Measurements from ENCODE around the gene TENM4.

Gene TENM4

DNA sequence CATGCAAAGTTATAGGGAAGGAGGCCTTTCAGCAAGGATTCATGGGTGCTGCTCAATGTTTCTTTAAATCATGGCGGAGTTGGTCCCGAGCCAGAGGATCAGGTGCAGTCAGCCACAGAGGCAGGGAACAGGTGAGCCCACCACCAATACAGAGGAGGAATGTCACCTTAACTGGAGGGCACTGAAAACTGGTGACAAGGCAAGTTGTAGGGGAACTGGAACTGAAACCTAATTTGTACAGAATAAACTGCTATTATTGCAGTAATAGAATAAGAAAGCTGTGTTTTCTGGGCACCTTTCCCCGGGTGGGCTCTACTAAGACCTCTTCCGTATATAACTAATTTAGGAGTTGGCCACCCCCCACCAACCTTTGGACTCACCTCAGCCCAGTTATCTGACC, 570.2 kb downstream of the TENM4 start:
- intact Hi-C loops (cut with micrococcal nuclease) = no loop called here
- no peaks in the 10 kb centered on the region for H3K9me3 Mint-ChIP-seq
- H3K4me1 Mint-ChIP-seq (ENCODE audit: low read depth) = peaks cover 10% of the 10 kb centered on the region
- peaks cover 40% of the 10 kb centered on the region for H3K27me3 Mint-ChIP-seq
- no peaks in the 10 kb centered on the region for H3K36me3 Mint-ChIP-seq (ENCODE audit: low read depth)
- no peak overlapping the region for H3K4me3 Mint-ChIP-seq
- H3K27ac Mint-ChIP-seq = no peak overlapping the region

- intact Hi-C loops (cut with micrococcal nuclease) = no loop called here
- no peak overlapping the region for H3K4me3 Mint-ChIP-seq
- no peaks in the 10 kb centered on the region for H3K9me3 Mint-ChIP-seq
- peaks cover 10% of the 10 kb centered on the region for H3K4me1 Mint-ChIP-seq (ENCODE audit: low read depth)
- no peak overlapping the region for H3K27ac Mint-ChIP-seq
- H3K27me3 Mint-ChIP-seq = peaks cover 43% of the 10 kb centered on the region
- no peaks in the 10 kb centered on the region for H3K36me3 Mint-ChIP-seq (ENCODE audit: low read depth)
These were observed 571.5 kb downstream of the TENM4 start for GRCh38 chr11:78869293-78869692.

DNA sequence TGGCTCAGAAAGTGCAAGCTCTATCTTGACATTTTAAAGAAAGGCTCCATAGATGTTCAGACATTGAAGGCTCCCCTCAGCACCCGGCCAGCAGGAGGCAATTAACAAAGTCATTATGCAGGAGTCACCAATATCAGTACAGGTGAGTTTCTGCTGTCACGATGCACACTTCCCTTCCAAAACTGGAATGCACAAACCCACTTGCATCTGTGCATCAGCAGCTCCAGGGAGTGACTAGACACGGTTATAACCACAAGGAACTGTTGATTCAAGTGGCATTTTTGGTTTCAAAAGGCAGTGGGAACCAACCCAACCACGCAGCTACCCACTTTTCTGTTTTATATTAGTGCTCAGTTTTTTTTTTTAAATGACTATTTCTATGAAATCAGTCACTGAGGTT, 572.3 kb downstream of the TENM4 start:
- Mint-ChIP-seq H3K36me3 (ENCODE audit: low read depth) (no peaks in the 10 kb centered on the region), H3K9me3 (no peaks in the 10 kb centered on the region), H3K4me1 (ENCODE audit: low read depth) (peaks cover 10% of the 10 kb centered on the region), H3K27me3 (peaks cover 39% of the 10 kb centered on the region), H3K4me3 (no peak overlapping the region), H3K27ac (no peak overlapping the region)
- intact Hi-C loops (cut with micrococcal nuclease) = no loop called here

DNA sequence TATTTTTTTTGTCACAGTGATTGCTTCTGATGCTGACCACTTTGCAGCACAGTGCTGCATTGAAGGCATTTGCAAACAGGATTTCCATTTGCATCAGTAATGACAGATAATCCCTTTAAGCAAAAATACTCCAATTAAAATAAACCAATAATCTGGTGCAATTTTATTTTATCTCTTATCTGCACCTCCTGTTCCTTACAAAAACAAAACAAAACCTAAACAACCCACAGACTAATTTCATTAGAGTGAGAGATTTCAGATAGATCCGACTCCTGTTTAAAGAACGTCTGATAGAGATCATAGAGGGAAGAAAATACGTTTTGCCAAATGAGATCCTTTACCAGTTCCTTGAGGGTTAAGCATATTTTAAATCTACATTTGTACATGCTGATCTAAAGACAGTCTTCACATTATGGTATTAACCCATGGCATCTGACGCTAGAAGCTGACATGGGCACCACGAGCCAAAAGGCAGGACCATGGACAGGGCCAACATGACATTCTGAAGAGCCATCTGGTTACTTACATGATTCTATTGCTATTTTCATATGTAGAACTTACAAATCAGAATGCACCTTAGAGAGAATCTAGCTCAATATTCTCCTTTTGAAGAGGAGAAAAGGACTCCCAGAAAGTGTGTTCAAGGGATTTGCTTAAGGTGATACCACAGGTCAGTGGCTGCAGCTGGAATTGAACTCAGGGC, 580.0 kb downstream of the TENM4 start:
- Mint-ChIP-seq H3K36me3 (ENCODE audit: low read depth) (no peaks in the 10 kb centered on the region), H3K27ac (no peak overlapping the region), H3K27me3 (peaks cover 21% of the 10 kb centered on the region), H3K4me3 (no peak overlapping the region), H3K4me1 (ENCODE audit: low read depth) (no peaks in the 10 kb centered on the region), H3K9me3 (no peaks in the 10 kb centered on the region)
- intact Hi-C loops (cut with micrococcal nuclease) = no loop called here

- H3K27me3 Mint-ChIP-seq = peaks cover 23% of the 10 kb centered on the region
- H3K36me3 Mint-ChIP-seq (ENCODE audit: low read depth) = no peaks in the 10 kb centered on the region
- intact Hi-C loops (cut with micrococcal nuclease) = no loop called here
- H3K4me3 Mint-ChIP-seq = no peak overlapping the region
- no peaks in the 10 kb centered on the region for H3K9me3 Mint-ChIP-seq
- H3K4me1 Mint-ChIP-seq (ENCODE audit: low read depth) = no peaks in the 10 kb centered on the region
- H3K27ac Mint-ChIP-seq = no peak overlapping the region
These were observed 583.1 kb downstream of the TENM4 start for GRCh38 chr11:78857688-78858087.

DNA sequence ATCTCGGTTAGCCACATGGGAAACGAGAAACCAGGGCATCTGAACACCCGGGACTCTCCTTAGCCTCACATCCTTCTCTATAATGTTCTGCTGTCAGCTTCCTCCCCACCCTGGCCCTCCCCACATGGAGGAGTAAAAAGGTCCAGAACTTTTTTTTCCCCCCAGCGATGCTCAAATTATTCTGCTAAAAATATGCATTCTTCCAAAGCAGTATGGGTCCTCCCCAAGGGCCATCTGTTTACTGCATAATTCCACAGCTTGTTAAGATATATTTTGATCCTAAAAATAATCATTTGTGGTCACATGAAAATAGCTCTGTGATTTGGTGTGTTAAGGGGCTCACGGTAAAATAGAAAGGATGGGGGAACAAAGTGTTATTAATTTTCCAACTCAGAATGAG, 584.6 kb downstream of the TENM4 start:
- H3K36me3 Mint-ChIP-seq (ENCODE audit: low read depth) = no peaks in the 10 kb centered on the region
- intact Hi-C loops (cut with micrococcal nuclease) = no loop called here
- H3K27ac Mint-ChIP-seq = no peak overlapping the region
- no peak overlapping the region for H3K4me3 Mint-ChIP-seq
- H3K4me1 Mint-ChIP-seq (ENCODE audit: low read depth) = peaks cover 11% of the 10 kb centered on the region
- H3K27me3 Mint-ChIP-seq = peaks cover 20% of the 10 kb centered on the region
- H3K9me3 Mint-ChIP-seq = no peaks in the 10 kb centered on the region

GRCh38 chr11:78855116-78855515, 585.7 kb downstream of the TENM4 start:
- Mint-ChIP-seq H3K9me3 (no peaks in the 10 kb centered on the region), H3K4me1 (ENCODE audit: low read depth) (peaks cover 21% of the 10 kb centered on the region), H3K27ac (no peak overlapping the region), H3K4me3 (no peak overlapping the region), H3K36me3 (ENCODE audit: low read depth) (no peaks in the 10 kb centered on the region), H3K27me3 (peaks cover 22% of the 10 kb centered on the region)
- intact Hi-C loops (cut with micrococcal nuclease) = no loop called here

DNA sequence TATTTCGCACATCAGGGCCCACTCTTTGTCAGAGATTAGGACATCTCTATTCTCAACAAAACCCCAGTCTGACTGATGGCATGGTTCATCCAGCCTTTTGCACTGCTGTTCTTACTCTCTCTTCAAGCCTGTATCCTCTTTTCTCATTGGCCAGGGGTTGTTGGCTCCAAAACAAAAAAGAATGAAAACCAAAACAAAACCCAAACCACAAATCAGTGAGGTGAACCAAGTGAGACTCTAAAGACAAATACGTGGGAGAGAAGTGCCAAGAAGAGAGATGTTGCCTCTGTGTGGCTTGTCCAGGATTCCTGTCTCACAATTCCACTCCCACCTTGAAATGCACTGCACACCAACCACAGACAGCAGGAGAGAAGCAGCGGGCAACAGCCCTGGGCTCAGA, 587.3 kb downstream of the TENM4 start:
- intact Hi-C loops (cut with micrococcal nuclease) = no loop called here
- Mint-ChIP-seq H3K27me3 (peaks cover 27% of the 10 kb centered on the region), H3K9me3 (no peaks in the 10 kb centered on the region), H3K36me3 (ENCODE audit: low read depth) (no peaks in the 10 kb centered on the region), H3K4me1 (ENCODE audit: low read depth) (peaks cover 21% of the 10 kb centered on the region), H3K27ac (no peak overlapping the region), H3K4me3 (no peak overlapping the region)

DNA sequence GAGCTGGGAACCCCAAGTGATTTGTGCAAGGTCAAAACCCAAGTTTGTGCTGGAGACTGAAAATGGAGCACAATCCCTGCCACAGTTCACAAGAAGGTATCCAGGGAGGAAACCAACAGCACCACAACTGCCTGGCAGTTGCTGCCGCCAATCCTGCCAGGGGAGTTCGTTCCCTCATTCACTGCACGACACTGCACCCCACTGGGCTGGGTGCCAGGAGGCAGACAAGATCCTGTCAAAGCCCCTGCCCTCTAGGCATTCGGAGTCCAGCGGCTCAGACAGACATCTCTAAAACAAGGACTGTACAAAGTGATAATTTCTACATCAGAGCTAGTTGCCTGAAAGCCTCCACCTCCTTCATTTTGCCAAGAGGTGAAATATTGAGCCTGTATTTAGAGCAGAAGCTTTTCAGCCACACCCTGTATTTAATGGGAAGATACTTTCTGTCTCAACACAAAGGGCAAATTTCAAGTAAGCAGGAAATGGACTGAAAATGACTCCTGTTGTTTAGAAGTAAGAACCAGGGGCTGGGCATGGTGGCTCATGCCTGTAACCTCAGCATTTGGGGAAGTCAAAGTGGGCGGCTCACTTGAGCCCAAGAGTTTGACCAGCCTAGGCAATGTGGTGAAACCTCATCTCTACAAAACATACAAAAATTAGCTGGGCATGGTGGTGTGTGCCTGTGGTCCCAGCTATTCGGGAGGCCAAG, 588.8 kb downstream of the TENM4 start:
- Mint-ChIP-seq H3K9me3 (no peaks in the 10 kb centered on the region), H3K4me1 (ENCODE audit: low read depth) (peaks cover 21% of the 10 kb centered on the region), H3K36me3 (ENCODE audit: low read depth) (no peaks in the 10 kb centered on the region), H3K27me3 (peaks cover 33% of the 10 kb centered on the region), H3K4me3 (no peak overlapping the region), H3K27ac (peak overlapping the region; percentile 46)
- intact Hi-C loops (cut with micrococcal nuclease) = no loop called here

DNA sequence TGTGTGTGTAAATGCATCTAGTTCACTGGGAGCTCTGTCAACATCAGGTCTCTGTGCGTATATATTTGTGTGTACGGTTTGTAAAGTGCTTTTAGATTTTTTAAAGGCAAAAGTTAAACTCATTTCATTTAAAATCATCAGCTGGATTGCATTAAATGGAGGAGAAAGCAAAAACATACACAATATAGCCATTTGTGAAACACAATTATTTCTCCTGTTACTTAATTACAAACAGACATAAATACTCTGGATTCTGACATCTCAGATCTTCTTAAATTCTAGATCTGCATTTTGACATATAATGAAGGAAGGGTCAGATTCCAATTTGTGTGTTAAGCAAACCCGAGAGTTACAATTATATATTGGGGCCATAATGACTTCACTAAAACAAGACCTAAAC, 590.8 kb downstream of the TENM4 start:
- Mint-ChIP-seq H3K4me1 (ENCODE audit: low read depth) (peaks cover 21% of the 10 kb centered on the region), H3K36me3 (ENCODE audit: low read depth) (no peaks in the 10 kb centered on the region), H3K27ac (no peak overlapping the region), H3K4me3 (no peak overlapping the region), H3K9me3 (no peaks in the 10 kb centered on the region), H3K27me3 (peaks cover 30% of the 10 kb centered on the region)
- intact Hi-C loops (cut with micrococcal nuclease) = no loop called here

DNA sequence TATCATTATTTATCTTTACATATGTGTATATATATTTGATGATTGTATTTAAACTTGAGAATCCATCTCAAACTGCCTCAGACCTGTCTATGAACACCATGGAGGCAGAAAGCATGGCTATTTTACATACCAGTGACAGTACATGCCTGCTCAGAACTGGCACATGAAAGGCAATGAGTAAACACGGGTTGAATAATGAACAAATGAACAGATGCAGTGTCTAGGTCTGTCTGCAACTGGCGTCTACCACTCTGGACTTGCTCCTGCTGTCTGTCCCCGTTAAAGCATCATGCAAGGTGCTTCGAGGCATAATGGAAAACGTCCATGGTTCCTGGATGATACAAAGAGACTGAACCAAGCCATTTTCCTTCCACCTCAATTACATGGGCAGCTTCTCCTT, 594.6 kb downstream of the TENM4 start:
- no peaks in the 10 kb centered on the region for H3K36me3 Mint-ChIP-seq (ENCODE audit: low read depth)
- H3K27me3 Mint-ChIP-seq = peaks cover 27% of the 10 kb centered on the region
- H3K4me3 Mint-ChIP-seq = no peak overlapping the region
- H3K27ac Mint-ChIP-seq = no peak overlapping the region
- peaks cover 19% of the 10 kb centered on the region for H3K4me1 Mint-ChIP-seq (ENCODE audit: low read depth)
- no peaks in the 10 kb centered on the region for H3K9me3 Mint-ChIP-seq
- intact Hi-C loops (cut with micrococcal nuclease) = no loop called here

GRCh38 chr11:78845496-78845895, 595.3 kb downstream of the TENM4 start:
- Mint-ChIP-seq H3K36me3 (ENCODE audit: low read depth) (no peaks in the 10 kb centered on the region), H3K9me3 (no peaks in the 10 kb centered on the region), H3K4me3 (no peak overlapping the region), H3K27me3 (peaks cover 25% of the 10 kb centered on the region), H3K27ac (no peak overlapping the region), H3K4me1 (ENCODE audit: low read depth) (peaks cover 16% of the 10 kb centered on the region)
- intact Hi-C loops (cut with micrococcal nuclease) = no loop called here

GRCh38 chr11:78841456-78842060, 599.3 kb downstream of the TENM4 start:
- intact Hi-C loops (cut with micrococcal nuclease) = no loop called here
- Mint-ChIP-seq H3K9me3 (no peaks in the 10 kb centered on the region), H3K4me3 (no peak overlapping the region), H3K4me1 (ENCODE audit: low read depth) (peaks cover 17% of the 10 kb centered on the region), H3K36me3 (ENCODE audit: low read depth) (no peaks in the 10 kb centered on the region), H3K27ac (no peak overlapping the region), H3K27me3 (peaks cover 9% of the 10 kb centered on the region)

DNA sequence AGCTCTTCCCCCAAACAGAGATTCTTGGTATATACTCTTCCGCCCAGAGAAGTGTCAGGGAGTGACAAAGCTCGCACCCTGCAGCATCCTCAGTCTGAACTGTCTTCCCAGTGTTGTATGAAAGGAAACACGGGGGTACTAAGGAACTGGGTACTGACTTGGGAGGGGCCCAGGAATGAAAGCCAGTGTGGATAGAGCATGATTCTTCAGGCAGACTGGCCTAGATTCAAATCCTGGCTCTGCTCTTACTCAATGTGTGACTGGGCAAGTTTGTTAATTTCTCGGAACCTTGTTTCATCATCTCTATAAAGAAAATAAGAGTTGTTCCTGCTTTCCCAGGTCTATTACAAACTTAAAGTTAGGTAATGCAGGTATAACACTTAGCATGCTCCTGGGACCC, 600.2 kb downstream of the TENM4 start:
- Mint-ChIP-seq H3K27me3 (peaks cover 8% of the 10 kb centered on the region), H3K27ac (no peak overlapping the region), H3K4me3 (no peak overlapping the region), H3K9me3 (no peaks in the 10 kb centered on the region), H3K36me3 (ENCODE audit: low read depth) (no peaks in the 10 kb centered on the region), H3K4me1 (ENCODE audit: low read depth) (peaks cover 17% of the 10 kb centered on the region)
- intact Hi-C loops (cut with micrococcal nuclease) = no loop called here

All from dendritic cell treated with granulocyte-macrophage colony-stimulating factor and Interleukin-4, amounts not matched to agents 40 ng/mL and 50 ng/mL, for 4 days (primary cell).